ENCODE measurements around the gene C3orf18. TPM values are rescaled to one million over a fixed set of nuclear protein-coding genes. Genes with fewer than 3 reads are reported as not detected.

C3orf18 gene
- total RNA-seq, 4 donors from 2014 or later = 1.9 to 10.2 (median 4.3) TPM

- H3K27me3 ChIP-seq = no peaks in the 10 kb centered on the region
- in situ Hi-C loops (cut with MboI; ENCODE audit: low pct_ligation_motif_present in 1 of 4, low pct_unique_long_range_greater_than_20kb in 1 of 4, low sequenced_read_pairs in 3 of 4) = loop anchor here in 2 of 4 donors (5.0 to 25.0 kb wide), 2 partner anchors 41 to 209 kb away; partner anchors contain the start of genes CISH (in 1 of the 2), CYB561D2 (in 1 of the 2), NPRL2 (in 1 of the 2) and TMEM115 (in 1 of the 2)
- DNase-seq = no peak
- TF ChIP-seq POLR2A (IDR thresholded peaks at IDR 0.05) (no peak), POLR2AphosphoS5 (IDR thresholded peaks at IDR 0.05) (no peak), EP300 (IDR thresholded peaks at IDR 0.05; ENCODE audit: low read depth) (no peak), CTCF (IDR thresholded peaks at IDR 0.05) (no peak)
- peaks cover 8 to 33% (median 25%) of the 10 kb centered on the region in 4 donors for H3K4me1 ChIP-seq
- intact Hi-C loops (cut with DNase I; ENCODE audit: low total_unique reads) = no loop called here
- peak overlapping the region in 1 of 4 donors; percentile 8 for H3K27ac ChIP-seq
- 85% methylated on average over 4 of the region's 4 CpGs; no CpG with 5 or more reads in 1 of the 2 donors for WGBS, 2 donors (ENCODE audit: low coverage in 1 of 2)
- no peaks in the 10 kb centered on the region for H3K36me3 ChIP-seq
- no peaks in the 10 kb centered on the region for H3K9me3 ChIP-seq
- no peak overlapping the region for H3K4me3 ChIP-seq
Measured at GRCh38 chr3:50571486-50571885, 3.9 kb upstream of the C3orf18 start.

- intact Hi-C loops (cut with DNase I; ENCODE audit: low total_unique reads) (no loop called here), in situ Hi-C loops (cut with MboI; ENCODE audit: low pct_ligation_motif_present in 1 of 4, low pct_unique_long_range_greater_than_20kb in 1 of 4, low sequenced_read_pairs in 3 of 4) (loop anchor here in 2 of 4 donors (5.0 to 25.0 kb wide), 2 partner anchors 42 to 208 kb away; partner anchors contain the start of genes CISH (in 1 of the 2), CYB561D2 (in 1 of the 2), NPRL2 (in 1 of the 2) and TMEM115 (in 1 of the 2))
- Histone ChIP-seq H3K4me3 (no peak overlapping the region), H3K27ac (peak overlapping the region in 3 of 4 donors; percentile 89 to 93 (median 91)), H3K27me3 (no peaks in the 10 kb centered on the region), H3K9me3 (no peaks in the 10 kb centered on the region), H3K36me3 (no peaks in the 10 kb centered on the region), H3K4me1 (peaks cover 8 to 33% (median 26%) of the 10 kb centered on the region in 4 donors)
- DNase-seq = no peak
- no peak for TF ChIP-seq CTCF (IDR thresholded peaks at IDR 0.05)
- TF ChIP-seq EP300 (IDR thresholded peaks at IDR 0.05; ENCODE audit: low read depth) = no peak
- TF ChIP-seq POLR2A (IDR thresholded peaks at IDR 0.05) = no peak
- no peak for TF ChIP-seq POLR2AphosphoS5 (IDR thresholded peaks at IDR 0.05)
- WGBS, 2 donors (ENCODE audit: low coverage in 1 of 2) = 62 to 71% methylated on average over 3 of the region's 5 CpGs
Measured at GRCh38 chr3:50570508-50571279, 3.1 kb upstream of the C3orf18 start.

GRCh38 chr3:50568947-50569749 lies 1.6 kb upstream of the C3orf18 start, which contains the start of gene HEMK1:
HEMK1 (plus strand) TSS chr3:50569522; CDS start chr3:50571105, 1,583 bp downstream.
- intact Hi-C loops (cut with DNase I; ENCODE audit: low total_unique reads) = no loop called here
- peak; percentile 99 for DNase-seq
- in situ Hi-C loops (cut with MboI; ENCODE audit: low pct_ligation_motif_present in 1 of 4, low pct_unique_long_range_greater_than_20kb in 1 of 4, low sequenced_read_pairs in 3 of 4) = loop anchor here in 1 of 4 donors (25.0 kb wide), 1 partner anchor 207 kb away; the partner anchor contains the start of genes CYB561D2, NPRL2 and TMEM115
- Histone ChIP-seq H3K27ac (peak within 1 kb of the TSS; percentile 89 to 98 (median 92)), H3K4me3 (peak within 1 kb of the TSS; percentile 59 to 94 (median 73)), H3K4me1 (peaks cover 8 to 33% (median 26%) of the 10 kb centered on the region in 4 donors), H3K27me3 (no peaks in the 10 kb centered on the region), H3K9me3 (no peaks in the 10 kb centered on the region), H3K36me3 (no peaks in the 10 kb centered on the region)
- 0% methylated on average over 28 of the region's 55 CpGs; no CpG with 5 or more reads in 1 of the 2 donors for WGBS, 2 donors (ENCODE audit: low coverage in 1 of 2)
- TF ChIP-seq CTCF (IDR thresholded peaks at IDR 0.05) (peak in 1 of 5 experiments; percentile 10), EP300 (IDR thresholded peaks at IDR 0.05; ENCODE audit: low read depth) (no peak), POLR2AphosphoS5 (IDR thresholded peaks at IDR 0.05) (peak; percentile 87 to 90 (median 88)), POLR2A (IDR thresholded peaks at IDR 0.05) (peak; percentile 86)

Measured in transverse colon (tissue), 4 donors.